ENCODE results near the gene LRATD1. TPM values are rescaled to one million over a fixed set of nuclear protein-coding genes. Genes with fewer than 3 reads are reported as not detected.

LRATD1 gene
- polyA plus RNA-seq, 3 donors = not detected

GRCh38 chr2:14675489-14675888 is 43.0 kb downstream of the LRATD1 start:
- H3K27me3 ChIP-seq (ENCODE audit: control insufficient read depth in 2 of 2, insufficient read depth in 2 of 2, low read length in 2 of 2) = no peaks in the 10 kb centered on the region
- H3K9me3 ChIP-seq (replicated peaks in 1 of 2; ENCODE audit: control insufficient read depth in 1 of 2, insufficient read depth in 1 of 2, low read length in 2 of 2) = no peaks in the 10 kb centered on the region
- H3K4me2 ChIP-seq (replicated peaks; ENCODE audit: extremely low read depth, low read length, poor library complexity, severe bottlenecking) = no peak overlapping the region
- H3K4me3 ChIP-seq (replicated peaks in 1 of 3; ENCODE audit: low read depth in 2 of 3, low read length in 3 of 3) = no peak overlapping the region
- H2AFZ ChIP-seq (ENCODE audit: insufficient read depth, low read depth, low read length, poor library complexity, severe bottlenecking) = no peak overlapping the region
- Mint-ChIP-seq H3K27me3 (ENCODE audit: low read depth in 3 of 3) (no peaks in the 10 kb centered on the region), H3K36me3 (no peaks in the 10 kb centered on the region), H3K4me3 (no peak overlapping the region), H3K4me1 (no peaks in the 10 kb centered on the region), H3K27ac (peak overlapping the region in 1 of 7 donors; percentile 68), H3K9me3 (peaks cover 0 to 7% (median 2%) of the 10 kb centered on the region in 7 donors)
- no peak for DNase-seq
- WGBS (ENCODE audit: insufficient coverage) = no CpG with 5 or more reads among the region's 1 CpG
- H3K4me1 ChIP-seq (ENCODE audit: control insufficient read depth in 1 of 2, insufficient read depth in 2 of 2, low read length in 2 of 2) = no peaks in the 10 kb centered on the region
- no peak for TF ChIP-seq CTCF (IDR thresholded peaks at IDR 0.05)
- no peaks in the 10 kb centered on the region for H4K20me1 ChIP-seq (ENCODE audit: insufficient read depth, low read length)
- H3K9ac ChIP-seq (ENCODE audit: insufficient read depth, low read length, poor library complexity, severe bottlenecking) = no peak overlapping the region
- H3K79me2 ChIP-seq (ENCODE audit: insufficient read depth, low read length) = no peaks in the 10 kb centered on the region
- intact Hi-C loops (cut with micrococcal nuclease) = no loop called here
- H3K36me3 ChIP-seq (replicated peaks in 1 of 2; ENCODE audit: control insufficient read depth in 1 of 2, insufficient read depth in 2 of 2, low read length in 2 of 2) = no peaks in the 10 kb centered on the region
- H3K27ac ChIP-seq (ENCODE audit: low read depth in 1 of 2, low read length in 2 of 2) = no peak overlapping the region

DNA sequence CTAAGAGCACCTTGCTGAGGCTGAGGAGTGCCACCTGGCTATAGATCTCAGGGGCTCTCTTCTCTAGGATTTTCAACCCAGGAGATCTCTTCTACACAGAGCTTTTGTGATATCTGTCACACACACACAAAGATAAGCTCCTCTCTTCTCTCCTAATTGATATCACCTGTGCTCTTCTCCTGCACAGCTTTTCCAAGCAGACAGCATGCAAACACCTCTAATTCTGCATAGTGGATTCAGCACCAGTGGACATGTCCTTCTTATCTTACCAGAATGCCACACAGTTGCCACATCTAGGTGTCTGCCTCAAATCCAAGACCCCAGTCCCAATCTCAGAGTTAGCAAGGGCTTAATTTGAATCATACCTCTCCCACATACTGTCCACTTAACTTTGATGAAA is 43.9 kb downstream of the LRATD1 start:
- DNase-seq = no peak
- no peaks in the 10 kb centered on the region for H3K36me3 ChIP-seq (replicated peaks in 1 of 2; ENCODE audit: control insufficient read depth in 1 of 2, insufficient read depth in 2 of 2, low read length in 2 of 2)
- Mint-ChIP-seq H3K27ac (no peak overlapping the region), H3K36me3 (no peaks in the 10 kb centered on the region), H3K27me3 (ENCODE audit: low read depth in 3 of 3) (no peaks in the 10 kb centered on the region), H3K9me3 (peaks cover 0 to 6% (median 2%) of the 10 kb centered on the region in 7 donors), H3K4me1 (no peaks in the 10 kb centered on the region), H3K4me3 (no peak overlapping the region)
- no peak overlapping the region for H3K9ac ChIP-seq (ENCODE audit: insufficient read depth, low read length, poor library complexity, severe bottlenecking)
- H3K4me2 ChIP-seq (replicated peaks; ENCODE audit: extremely low read depth, low read length, poor library complexity, severe bottlenecking) = no peak overlapping the region
- H3K79me2 ChIP-seq (ENCODE audit: insufficient read depth, low read length) = no peaks in the 10 kb centered on the region
- no peak overlapping the region for H3K4me3 ChIP-seq (replicated peaks in 1 of 3; ENCODE audit: low read depth in 2 of 3, low read length in 3 of 3)
- intact Hi-C loops (cut with micrococcal nuclease) = no loop called here
- no peaks in the 10 kb centered on the region for H3K9me3 ChIP-seq (replicated peaks in 1 of 2; ENCODE audit: control insufficient read depth in 1 of 2, insufficient read depth in 1 of 2, low read length in 2 of 2)
- H2AFZ ChIP-seq (ENCODE audit: insufficient read depth, low read depth, low read length, poor library complexity, severe bottlenecking) = no peak overlapping the region
- no peak overlapping the region for H3K27ac ChIP-seq (ENCODE audit: low read depth in 1 of 2, low read length in 2 of 2)
- H3K27me3 ChIP-seq (ENCODE audit: control insufficient read depth in 2 of 2, insufficient read depth in 2 of 2, low read length in 2 of 2) = no peaks in the 10 kb centered on the region
- H3K4me1 ChIP-seq (ENCODE audit: control insufficient read depth in 1 of 2, insufficient read depth in 2 of 2, low read length in 2 of 2) = no peaks in the 10 kb centered on the region
- no peak for TF ChIP-seq CTCF (IDR thresholded peaks at IDR 0.05)
- no peaks in the 10 kb centered on the region for H4K20me1 ChIP-seq (ENCODE audit: insufficient read depth, low read length)

Measured in CD14-positive monocyte (primary cell).